Superior temporal gyrus (tissue), 1 donor: ENCODE data around the gene AKNA.
"Not testable (repeated sequence)": the region's sequence is repeated elsewhere in the genome, so short reads cannot be mapped to it uniquely, and the experiment has no call there.

ENCODE experiments used
- DNase-seq: peaks from one replicate; pipeline ENCODE4 v3.0.0-alpha.2; 2016; ENCODE audit errors: extremely low spot score

Gene AKNA

GRCh38 chr9:114336699-114337395, 50.9 kb downstream of the AKNA start:
- no peak for DNase-seq

DNA sequence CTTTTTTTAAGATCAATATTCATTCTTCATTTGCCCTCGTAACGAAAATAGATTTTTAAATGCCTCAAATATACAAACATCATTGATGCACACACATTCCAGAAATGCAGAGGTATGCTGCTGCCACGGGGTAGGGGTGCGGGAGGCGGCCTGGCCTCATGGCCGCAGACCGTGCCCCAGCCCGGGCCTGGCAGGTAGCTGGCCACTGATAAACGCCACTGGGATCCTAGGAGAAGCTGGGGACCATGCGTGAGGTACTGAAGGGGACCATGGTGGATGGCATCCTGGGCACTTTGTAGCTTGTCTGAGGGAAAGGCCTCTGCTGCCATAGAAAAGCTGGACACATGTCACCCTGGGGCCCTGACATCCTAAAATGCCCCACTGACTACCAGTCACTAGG, 51.6 kb downstream of the AKNA start:
- DNase-seq, result no peak

GRCh38 chr9:114335745-114336144, 52.0 kb downstream of the AKNA start:
- no peak for DNase-seq

DNA sequence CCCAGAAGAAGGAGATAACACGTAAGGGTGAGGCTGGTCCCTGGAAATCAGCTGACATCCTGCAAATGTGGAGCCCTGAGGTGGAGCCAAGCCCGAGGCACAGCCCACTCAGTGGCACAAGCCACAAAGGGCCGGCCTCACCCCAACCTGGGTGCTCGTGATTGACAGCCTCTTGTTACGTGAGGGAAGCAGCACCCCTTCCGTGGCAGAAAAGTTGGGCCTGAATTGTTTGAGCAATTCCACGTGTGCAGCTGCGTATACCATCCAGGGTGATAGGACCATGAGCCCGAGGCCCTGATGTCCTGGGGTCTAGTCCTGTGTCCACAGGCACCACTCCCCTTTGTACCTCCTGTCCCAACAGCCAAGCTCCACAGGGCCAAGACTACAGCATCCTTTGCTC, 53.3 kb downstream of the AKNA start:
- no peak for DNase-seq

GRCh38 chr9:114333718-114334117, 54.1 kb downstream of the AKNA start:
- DNase-seq, result not testable (repeated sequence)

DNA sequence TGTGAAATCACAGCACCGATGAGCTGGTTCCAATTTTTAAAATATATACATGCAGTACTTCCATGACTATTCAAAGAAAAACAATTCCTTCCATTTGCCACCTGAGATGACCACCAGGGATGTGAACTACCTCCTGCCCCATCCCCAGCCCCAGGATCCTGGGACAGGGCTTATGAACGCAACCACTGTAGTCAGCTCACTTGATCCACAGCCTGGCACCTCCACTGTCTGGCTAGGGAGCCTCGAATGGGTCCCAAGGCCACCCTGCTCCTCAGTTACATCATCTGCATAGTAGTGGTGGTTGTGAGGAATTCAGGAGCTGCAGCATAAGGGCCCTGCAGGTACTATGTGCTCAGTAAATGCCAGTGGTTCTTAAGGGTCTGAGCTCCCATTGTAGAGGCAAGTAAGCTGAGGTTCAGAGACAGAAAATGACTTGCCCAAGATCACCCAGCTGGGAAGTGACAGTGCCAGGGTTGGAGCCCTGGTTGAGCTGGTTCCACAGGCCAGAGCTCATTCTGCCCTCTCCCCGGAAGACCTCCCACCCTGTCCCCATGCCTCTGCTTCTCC, 55.2 kb downstream of the AKNA start:
- DNase-seq, result not testable (repeated sequence)

DNA sequence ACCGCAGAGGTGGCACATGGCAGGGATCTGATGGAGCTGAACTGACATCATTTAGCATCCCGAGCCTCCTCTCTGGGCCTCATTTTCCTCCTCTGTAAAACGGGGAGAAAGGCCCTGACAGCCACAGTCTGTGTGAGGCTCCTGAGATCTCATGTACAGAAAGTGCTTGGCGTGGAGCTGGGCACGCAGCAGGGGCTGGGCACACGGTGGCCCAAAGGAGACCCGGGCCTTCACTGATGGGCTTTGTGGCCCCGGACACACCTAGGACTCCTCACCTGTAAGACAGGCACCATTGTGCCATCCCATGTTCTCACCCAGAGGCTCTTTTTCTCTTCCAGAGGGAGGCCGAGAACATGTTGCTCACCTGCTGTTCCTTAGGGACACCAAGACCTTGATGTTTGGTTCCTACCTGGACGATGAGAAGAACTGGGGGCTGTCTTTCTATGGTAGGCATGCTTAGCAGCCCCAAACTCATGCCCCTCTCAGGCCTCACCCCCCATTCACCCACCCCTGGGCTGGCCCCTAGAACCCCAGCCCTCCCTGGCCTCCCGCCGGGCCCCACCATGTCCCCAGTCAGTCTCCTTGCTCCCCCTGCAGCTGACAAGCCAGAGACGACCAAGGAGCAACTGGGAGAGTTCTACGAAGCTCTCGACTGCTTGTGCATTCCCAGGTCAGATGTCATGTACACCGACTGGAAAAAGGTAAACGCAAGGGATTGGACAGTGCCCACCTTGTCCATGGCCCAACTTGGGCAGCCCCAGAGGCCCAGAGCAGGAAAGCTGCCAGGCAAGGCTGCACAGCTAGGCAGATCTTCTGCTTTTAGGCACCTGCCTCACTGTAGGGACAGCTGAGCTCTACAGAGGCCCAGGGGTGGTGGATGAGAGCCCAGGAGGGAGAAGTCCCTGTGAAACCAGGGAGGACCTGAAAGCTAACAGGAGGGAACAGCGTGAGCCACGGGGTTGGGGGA, 56.3 kb downstream of the AKNA start:
- not testable (repeated sequence) for DNase-seq

- no peak for DNase-seq
Measured at GRCh38 chr9:114330636-114331035, 57.1 kb downstream of the AKNA start.

DNA sequence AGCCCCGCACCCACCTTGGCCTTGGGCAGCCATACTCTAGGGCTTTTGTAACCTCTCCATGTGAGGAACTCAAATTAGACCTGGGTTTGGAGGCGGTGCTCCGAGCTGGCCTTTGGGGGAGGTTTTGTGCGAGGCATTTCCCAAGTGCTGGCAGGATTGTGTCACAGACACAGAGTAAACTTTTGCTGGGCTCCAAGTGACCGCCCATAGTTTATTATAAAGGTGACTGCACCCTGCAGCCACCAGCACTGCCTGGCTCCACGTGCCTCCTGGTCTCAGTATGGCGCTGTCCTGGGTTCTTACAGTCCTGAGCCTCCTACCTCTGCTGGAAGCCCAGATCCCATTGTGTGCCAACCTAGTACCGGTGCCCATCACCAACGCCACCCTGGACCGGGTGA, 58.2 kb downstream of the AKNA start, which contains the start of gene ORM2:
Gene ORM2 (plus strand): TSS at position 245 of the 398 bp plus-strand sequence. CDS start 36 bp downstream, at position 281.
- DNase-seq, result not testable (repeated sequence)

GRCh38 chr9:114328937-114329624, 58.7 kb downstream of the AKNA start:
- DNase-seq, result not testable (repeated sequence)

DNA sequence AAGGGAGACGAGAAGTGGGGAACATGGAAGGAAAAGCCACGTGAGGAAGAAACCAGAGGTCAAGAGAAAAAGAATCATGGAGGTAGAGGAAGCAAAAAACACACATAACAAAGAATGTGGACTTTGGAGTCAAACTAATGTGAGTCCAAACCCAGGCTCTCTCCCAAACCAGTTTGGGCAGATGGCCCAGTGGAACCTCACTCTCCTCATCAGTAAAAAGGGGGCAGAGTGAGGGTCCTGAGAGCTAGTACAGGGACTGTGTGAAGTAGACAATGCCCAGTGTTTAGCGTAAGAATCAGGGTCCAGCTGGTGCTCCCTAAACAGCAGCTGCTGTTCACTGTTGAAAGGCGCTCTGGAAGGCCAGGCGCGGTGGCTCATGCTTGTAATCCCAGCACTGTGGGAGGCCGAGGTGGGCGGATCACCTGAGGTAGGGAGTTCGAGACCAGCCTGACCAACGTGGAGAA, 59.4 kb downstream of the AKNA start:
- not testable (repeated sequence) for DNase-seq

GRCh38 chr9:114327749-114328148, 60.0 kb downstream of the AKNA start:
- DNase-seq, result no peak

DNA sequence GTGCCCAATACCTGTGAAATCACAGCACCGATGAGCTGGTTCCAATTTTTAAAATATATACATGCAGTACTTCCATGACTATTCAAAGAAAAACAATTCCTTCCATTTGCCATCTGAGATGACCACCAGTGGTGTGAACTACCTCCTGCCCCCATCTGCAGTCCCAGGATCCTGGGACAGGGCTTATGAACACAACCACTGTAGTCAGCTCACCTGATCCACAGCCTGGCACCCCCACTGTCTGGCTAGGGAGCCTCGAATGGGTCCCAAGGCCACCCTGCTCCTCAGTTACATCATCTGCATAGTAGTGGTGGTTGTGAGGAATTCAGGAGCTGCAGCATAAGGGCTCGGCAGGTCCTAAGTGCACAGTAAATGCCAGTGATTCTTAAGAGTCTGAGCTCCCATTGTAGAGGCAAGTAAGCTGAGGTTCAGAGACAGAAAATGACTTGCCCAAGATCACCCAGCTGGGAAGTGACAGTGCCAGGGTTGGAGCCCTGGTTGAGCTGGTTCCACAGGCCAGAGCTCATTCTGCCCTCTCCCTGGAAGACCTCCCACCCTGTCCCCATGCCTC, 62.0 kb downstream of the AKNA start:
- DNase-seq, result not testable (repeated sequence)

DNA sequence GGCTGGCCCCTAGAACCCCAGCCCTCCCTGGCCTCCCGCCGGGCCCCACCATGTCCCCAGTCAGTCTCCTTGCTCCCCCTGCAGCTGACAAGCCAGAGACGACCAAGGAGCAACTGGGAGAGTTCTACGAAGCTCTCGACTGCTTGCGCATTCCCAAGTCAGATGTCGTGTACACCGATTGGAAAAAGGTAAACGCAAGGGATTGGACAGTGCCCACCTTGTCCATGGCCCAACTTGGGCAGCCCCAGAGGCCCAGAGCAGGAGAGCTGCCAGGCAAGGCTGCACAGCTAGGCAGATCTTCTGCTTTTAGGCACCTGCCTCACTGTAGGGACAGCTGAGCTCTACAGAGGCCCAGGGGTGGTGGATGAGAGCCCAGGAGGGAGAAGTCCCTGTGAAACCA, 62.8 kb downstream of the AKNA start:
- DNase-seq, result not testable (repeated sequence)

- DNase-seq, result no peak
Measured at GRCh38 chr9:114324492-114324891, 63.3 kb downstream of the AKNA start.

DNA sequence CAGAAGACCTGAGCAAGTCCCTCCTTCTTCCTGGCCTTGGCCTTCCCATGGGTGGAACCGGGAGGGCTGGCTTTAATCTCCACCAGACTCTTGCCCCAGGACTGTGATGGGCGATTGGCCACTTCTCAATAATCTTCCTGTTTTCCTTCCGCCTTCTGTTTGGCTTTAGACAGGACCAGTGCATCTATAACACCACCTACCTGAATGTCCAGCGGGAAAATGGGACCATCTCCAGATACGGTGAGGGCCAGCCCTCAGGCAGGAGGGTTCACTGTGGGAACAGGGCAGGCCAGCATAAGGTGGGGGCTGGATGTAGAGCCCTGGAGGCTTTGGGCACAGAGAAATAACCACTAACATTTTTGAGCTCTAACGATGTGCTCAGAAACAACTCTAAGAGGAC, 63.9 kb downstream of the AKNA start:
- not testable (repeated sequence) for DNase-seq

DNA sequence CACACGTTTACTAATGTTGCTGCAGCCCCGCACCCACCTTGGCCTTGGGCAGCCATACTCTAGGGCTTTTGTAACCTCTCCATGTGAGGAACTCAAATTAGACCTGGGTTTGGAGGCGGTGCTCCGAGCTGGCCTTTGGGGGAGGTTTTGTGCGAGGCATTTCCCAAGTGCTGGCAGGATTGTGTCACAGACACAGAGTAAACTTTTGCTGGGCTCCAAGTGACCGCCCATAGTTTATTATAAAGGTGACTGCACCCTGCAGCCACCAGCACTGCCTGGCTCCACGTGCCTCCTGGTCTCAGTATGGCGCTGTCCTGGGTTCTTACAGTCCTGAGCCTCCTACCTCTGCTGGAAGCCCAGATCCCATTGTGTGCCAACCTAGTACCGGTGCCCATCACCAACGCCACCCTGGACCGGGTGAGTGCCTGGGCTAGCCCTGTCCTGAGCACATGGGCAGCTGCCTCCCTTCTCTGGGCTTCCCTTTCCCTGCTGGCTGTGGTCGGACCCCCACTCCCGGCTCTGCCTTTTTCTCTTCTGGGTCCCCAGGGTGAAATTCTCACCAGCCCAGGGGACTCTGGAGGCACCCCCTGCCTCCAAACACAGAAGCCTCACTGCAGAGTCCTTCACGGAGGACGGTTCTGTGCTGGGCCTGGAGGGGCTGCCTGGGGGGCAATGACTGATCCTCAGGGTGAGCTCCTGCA, 64.8 kb downstream of the AKNA start, which contains the start of gene ORM1:
Gene ORM1 (plus strand): TSS at position 268 of the 701 bp plus-strand sequence. CDS start 36 bp downstream, at position 304.
- not testable (repeated sequence) for DNase-seq

- DNase-seq, result not testable (repeated sequence)
Measured at GRCh38 chr9:114322160-114322818, 65.5 kb downstream of the AKNA start.

DNA sequence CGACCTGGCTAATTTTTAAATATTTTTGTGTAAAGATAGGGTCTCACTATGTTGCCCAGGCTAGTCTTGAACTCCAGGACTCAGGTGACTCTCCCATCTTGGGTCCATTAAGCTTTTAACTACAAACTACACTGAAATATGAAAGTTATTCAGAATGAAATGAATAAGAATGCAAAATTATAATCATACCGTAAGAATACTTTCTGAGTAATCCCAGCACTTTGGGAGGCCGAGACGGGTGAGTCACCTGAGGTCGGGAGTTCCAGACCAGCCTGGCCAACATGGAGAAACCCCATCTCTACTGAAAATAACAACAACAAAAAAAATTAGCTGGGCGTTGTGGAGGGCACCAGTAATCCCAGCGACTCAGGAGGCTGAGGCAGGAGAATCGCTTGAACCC, 66.0 kb downstream of the AKNA start:
- DNase-seq, result no peak

DNA sequence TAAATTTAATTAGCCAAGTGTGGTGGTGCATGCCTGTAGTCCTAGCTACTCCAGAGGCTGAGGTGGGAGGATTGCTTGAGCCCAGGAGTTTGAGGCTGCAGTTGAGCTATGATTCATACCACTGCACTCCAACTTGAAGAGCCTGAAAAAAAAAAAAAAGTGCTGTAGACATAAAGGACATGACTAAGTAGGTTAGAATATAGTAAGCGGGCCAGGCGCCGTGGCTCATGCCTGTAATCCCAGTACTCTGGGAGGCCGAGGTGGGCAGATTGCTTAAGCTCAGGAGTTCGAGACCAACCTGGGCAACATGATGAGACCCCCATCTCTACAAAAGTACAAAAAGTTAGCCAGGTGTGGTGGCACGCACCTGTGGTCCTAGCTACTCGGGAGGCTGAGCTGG, 67.1 kb downstream of the AKNA start:
- not testable (repeated sequence) for DNase-seq
